GM23338 (cell line): ENCODE data around the gene MRPL20. TPM values are rescaled to one million over a fixed set of nuclear protein-coding genes. Genes with fewer than 3 reads are reported as not detected.

Source experiments
- EZH2 ChIP-seq: fragments of 200-600 bp; sonication (generic); IDR thresholded peaks from one replicate; pipeline ENCODE4 v1.8.0; 2017; ENCODE audit warnings: antibody characterized with exemption, mild to moderate bottlenecking, low read depth; ENCODE audit not compliant: unreplicated experiment
- POLR2AphosphoS5 ChIP-seq: IDR thresholded peaks from 2 replicates; pipeline ENCODE4 v1.6.1; 2016; ENCODE audit warnings: antibody characterized with exemption, low read depth
- STAT1 ChIP-seq: IDR thresholded peaks from one replicate; pipeline ENCODE4 v1.6.1; 2016; ENCODE audit warnings: antibody characterized with exemption; ENCODE audit not compliant: unreplicated experiment
- ZNF114 ChIP-seq: fragments of 250-450 bp; sonication (Bioruptor Pico); IDR thresholded peaks from 2 replicates; pipeline ENCODE4 v1.5.0; 2020; ENCODE audit warnings: mild to moderate bottlenecking, moderate library complexity
- polyA plus RNA-seq: library from polyadenylated mRNA; unstranded; fragments of >200 nt; fragmentation: Nextera tagmentation; extraction: Ambion mirVana; gene quantifications from 2 replicates; pipeline ENCODE4 v1.2.1, GENCODE V29; 2016
- total RNA-seq: library from RNA; depleted of rRNA; stranded (reverse); fragments of >200 nt; shearing (Covaris generic); gene quantifications from 2 replicates; pipeline ENCODE4 v1.2.3, GENCODE V29; 2014
- TF ChIP-seq, protein P1 (sequence below): fragments of 250-450 bp; sonication (Bioruptor Pico); IDR thresholded peaks from 2 replicates; pipeline ENCODE4 v1.5.0; 2020; ENCODE audit warnings: mild to moderate bottlenecking, moderate library complexity
- TF ChIP-seq, protein P2 (sequence below): IDR thresholded peaks from one replicate; pipeline ENCODE4 v1.6.1; 2018; ENCODE audit warnings: antibody characterized with exemption; ENCODE audit not compliant: unreplicated experiment
- TF ChIP-seq, protein P3 (sequence below), 2 experiments: fragments of 200-600 bp in 1 of 2; sonication (generic) in 1 of 2; conservative IDR thresholded peaks; 2 replicates each; pipeline versions ENCODE4 v1.5.1 to v1.6.1; 2016 to 2017; ENCODE audit warnings: antibody characterized with exemption in 2 of 2, low read depth in 2 of 2, mild to moderate bottlenecking in 2 of 2, moderate library complexity in 1 of 2

MRPL20 gene
- total and polyA plus RNA-seq, 2 experiments from 2014 or later = 173 to 319 TPM

DNA sequence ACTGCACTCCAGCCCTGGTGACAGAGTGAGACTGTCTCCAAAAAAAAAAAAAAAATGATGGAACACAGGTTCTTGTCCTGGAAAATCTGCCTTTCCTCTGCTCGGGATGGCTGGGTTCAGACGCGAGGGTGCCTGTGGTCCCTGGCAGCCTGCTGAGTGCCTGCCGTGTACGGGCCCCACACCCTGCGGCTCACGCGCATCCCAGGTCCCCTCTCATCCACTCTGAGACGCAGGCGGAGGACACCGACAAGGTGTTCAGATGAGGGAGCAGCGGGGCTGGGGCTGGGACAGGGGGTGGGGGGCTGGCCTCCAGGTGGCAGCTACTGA, 18.3 kb upstream of the MRPL20 start (continued):
- TF ChIP-seq, protein P1, sequence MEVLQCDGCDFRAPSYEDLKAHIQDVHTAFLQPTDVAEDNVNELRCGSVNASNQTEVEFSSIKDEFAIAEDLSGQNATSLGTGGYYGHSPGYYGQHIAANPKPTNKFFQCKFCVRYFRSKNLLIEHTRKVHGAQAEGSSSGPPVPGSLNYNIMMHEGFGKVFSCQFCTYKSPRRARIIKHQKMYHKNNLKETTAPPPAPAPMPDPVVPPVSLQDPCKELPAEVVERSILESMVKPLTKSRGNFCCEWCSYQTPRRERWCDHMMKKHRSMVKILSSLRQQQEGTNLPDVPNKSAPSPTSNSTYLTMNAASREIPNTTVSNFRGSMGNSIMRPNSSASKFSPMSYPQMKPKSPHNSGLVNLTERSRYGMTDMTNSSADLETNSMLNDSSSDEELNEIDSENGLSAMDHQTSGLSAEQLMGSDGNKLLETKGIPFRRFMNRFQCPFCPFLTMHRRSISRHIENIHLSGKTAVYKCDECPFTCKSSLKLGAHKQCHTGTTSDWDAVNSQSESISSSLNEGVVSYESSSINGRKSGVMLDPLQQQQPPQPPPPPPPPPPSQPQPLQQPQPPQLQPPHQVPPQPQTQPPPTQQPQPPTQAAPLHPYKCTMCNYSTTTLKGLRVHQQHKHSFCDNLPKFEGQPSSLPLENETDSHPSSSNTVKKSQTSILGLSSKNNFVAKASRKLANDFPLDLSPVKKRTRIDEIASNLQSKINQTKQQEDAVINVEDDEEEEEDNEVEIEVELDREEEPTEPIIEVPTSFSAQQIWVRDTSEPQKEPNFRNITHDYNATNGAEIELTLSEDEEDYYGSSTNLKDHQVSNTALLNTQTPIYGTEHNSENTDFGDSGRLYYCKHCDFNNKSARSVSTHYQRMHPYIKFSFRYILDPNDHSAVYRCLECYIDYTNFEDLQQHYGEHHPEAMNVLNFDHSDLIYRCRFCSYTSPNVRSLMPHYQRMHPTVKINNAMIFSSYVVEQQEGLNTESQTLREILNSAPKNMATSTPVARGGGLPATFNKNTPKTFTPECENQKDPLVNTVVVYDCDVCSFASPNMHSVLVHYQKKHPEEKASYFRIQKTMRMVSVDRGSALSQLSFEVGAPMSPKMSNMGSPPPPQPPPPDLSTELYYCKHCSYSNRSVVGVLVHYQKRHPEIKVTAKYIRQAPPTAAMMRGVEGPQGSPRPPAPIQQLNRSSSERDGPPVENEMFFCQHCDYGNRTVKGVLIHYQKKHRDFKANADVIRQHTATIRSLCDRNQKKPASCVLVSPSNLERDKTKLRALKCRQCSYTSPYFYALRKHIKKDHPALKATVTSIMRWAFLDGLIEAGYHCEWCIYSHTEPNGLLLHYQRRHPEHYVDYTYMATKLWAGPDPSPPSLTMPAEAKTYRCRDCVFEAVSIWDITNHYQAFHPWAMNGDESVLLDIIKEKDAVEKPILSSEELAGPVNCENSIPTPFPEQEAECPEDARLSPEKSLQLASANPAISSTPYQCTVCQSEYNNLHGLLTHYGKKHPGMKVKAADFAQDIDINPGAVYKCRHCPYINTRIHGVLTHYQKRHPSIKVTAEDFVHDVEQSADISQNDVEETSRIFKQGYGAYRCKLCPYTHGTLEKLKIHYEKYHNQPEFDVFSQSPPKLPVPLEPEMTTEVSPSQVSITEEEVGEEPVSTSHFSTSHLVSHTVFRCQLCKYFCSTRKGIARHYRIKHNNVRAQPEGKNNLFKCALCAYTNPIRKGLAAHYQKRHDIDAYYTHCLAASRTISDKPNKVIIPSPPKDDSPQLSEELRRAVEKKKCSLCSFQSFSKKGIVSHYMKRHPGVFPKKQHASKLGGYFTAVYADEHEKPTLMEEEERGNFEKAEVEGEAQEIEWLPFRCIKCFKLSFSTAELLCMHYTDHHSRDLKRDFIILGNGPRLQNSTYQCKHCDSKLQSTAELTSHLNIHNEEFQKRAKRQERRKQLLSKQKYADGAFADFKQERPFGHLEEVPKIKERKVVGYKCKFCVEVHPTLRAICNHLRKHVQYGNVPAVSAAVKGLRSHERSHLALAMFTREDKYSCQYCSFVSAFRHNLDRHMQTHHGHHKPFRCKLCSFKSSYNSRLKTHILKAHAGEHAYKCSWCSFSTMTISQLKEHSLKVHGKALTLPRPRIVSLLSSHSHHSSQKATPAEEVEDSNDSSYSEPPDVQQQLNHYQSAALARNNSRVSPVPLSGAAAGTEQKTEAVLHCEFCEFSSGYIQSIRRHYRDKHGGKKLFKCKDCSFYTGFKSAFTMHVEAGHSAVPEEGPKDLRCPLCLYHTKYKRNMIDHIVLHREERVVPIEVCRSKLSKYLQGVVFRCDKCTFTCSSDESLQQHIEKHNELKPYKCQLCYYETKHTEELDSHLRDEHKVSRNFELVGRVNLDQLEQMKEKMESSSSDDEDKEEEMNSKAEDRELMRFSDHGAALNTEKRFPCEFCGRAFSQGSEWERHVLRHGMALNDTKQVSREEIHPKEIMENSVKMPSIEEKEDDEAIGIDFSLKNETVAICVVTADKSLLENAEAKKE (CRISPR knock-in tag) = no peak
- TF ChIP-seq, protein P2, sequence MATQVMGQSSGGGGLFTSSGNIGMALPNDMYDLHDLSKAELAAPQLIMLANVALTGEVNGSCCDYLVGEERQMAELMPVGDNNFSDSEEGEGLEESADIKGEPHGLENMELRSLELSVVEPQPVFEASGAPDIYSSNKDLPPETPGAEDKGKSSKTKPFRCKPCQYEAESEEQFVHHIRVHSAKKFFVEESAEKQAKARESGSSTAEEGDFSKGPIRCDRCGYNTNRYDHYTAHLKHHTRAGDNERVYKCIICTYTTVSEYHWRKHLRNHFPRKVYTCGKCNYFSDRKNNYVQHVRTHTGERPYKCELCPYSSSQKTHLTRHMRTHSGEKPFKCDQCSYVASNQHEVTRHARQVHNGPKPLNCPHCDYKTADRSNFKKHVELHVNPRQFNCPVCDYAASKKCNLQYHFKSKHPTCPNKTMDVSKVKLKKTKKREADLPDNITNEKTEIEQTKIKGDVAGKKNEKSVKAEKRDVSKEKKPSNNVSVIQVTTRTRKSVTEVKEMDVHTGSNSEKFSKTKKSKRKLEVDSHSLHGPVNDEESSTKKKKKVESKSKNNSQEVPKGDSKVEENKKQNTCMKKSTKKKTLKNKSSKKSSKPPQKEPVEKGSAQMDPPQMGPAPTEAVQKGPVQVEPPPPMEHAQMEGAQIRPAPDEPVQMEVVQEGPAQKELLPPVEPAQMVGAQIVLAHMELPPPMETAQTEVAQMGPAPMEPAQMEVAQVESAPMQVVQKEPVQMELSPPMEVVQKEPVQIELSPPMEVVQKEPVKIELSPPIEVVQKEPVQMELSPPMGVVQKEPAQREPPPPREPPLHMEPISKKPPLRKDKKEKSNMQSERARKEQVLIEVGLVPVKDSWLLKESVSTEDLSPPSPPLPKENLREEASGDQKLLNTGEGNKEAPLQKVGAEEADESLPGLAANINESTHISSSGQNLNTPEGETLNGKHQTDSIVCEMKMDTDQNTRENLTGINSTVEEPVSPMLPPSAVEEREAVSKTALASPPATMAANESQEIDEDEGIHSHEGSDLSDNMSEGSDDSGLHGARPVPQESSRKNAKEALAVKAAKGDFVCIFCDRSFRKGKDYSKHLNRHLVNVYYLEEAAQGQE = no peak
- TF ChIP-seq, protein P3, sequence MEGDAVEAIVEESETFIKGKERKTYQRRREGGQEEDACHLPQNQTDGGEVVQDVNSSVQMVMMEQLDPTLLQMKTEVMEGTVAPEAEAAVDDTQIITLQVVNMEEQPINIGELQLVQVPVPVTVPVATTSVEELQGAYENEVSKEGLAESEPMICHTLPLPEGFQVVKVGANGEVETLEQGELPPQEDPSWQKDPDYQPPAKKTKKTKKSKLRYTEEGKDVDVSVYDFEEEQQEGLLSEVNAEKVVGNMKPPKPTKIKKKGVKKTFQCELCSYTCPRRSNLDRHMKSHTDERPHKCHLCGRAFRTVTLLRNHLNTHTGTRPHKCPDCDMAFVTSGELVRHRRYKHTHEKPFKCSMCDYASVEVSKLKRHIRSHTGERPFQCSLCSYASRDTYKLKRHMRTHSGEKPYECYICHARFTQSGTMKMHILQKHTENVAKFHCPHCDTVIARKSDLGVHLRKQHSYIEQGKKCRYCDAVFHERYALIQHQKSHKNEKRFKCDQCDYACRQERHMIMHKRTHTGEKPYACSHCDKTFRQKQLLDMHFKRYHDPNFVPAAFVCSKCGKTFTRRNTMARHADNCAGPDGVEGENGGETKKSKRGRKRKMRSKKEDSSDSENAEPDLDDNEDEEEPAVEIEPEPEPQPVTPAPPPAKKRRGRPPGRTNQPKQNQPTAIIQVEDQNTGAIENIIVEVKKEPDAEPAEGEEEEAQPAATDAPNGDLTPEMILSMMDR (conservative IDR thresholded peaks at IDR 0.05; ENCODE audit: low read depth in 2 of 2) = no peak
- no peak for TF ChIP-seq POLR2AphosphoS5
- no peak for TF ChIP-seq ZNF114 (CRISPR knock-in tag)
- TF ChIP-seq EZH2 = no peak
- TF ChIP-seq STAT1 = no peak
